Posterior cingulate gyrus (tissue), 11 donors: Measurements from ENCODE around the gene OR5T3.
"Not testable (repeated sequence)": the region's sequence is repeated elsewhere in the genome, so short reads cannot be mapped to it uniquely, and the experiment has no call there.

ENCODE experiments used
- DNase-seq, 10 donors: peaks; one replicate each; pipeline versions ENCODE4 v3.0.0 to v3.0.0-alpha.2; 2020 to 2021; ENCODE audit warnings: mixed read lengths in 3 of 10
- intact Hi-C: fragments of 100-400 bp; cut with DNase I; formaldehyde crosslinking; loops from one replicate; pipeline ENCODE4 v1.15.1; 2023

The OR5T3 gene

DNA sequence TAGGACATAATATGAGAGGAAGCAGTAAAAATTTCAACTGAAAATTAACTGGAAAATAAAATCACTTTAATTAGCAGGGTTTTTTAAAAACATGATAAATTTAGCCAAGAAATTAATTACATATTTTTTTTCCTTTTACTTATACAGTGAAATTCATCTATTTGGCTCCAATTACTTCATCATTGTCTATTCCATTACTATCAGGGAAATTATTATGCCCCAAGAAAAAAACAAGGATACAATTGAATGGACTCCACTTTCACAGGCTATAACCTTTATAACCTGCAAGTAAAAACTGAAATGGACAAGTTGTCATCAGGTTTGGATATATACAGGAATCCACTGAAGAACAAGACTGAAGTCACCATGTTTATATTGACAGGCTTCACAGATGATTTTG lies at the start of gene OR5T3:
OR5T3 (plus strand) TSS at position 301 of the 400 bp plus-strand sequence; CDS start at position 301, 0 bp downstream.
- no peak for DNase-seq
- intact Hi-C loops: no loop called here

DNA sequence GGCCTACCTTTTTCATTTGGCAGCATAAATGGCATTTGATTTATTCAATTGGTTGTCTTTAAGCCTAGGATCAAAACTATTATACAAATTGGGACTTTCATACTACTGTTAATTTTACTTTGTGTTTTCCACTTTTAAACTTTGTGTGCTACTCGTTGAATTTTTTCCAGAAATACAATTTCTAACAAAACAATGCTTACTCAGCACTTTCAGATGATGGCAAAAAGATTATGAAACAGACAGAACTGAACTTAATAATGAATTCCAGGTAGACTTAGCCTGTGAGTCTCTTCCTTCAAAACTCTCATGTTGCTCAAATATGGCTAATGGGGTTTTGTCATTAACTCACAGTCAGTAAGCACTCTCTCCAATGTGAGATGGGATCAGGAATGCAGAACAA lies 44.3 kb upstream of the OR5T3 start:
- DNase-seq: no peak
- intact Hi-C loops: no loop called here

DNA sequence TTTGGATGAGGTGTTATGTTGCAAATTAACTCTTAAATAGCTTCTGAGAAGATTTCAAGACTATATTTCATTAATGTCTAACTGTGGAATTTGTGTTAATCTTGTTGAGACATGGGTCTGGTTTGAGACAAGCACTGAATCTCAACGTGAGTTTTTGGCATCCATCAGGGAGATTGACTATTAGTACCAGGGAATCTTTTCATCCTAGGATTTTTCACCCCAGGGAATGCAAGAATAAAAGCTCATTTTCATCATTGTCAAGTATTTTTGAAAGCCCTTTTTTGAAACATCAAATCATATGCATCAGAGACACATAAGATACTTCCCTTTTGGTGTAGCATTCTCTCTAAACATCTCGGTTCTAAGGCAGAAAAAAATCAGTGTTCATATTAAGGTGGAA lies 37.5 kb upstream of the OR5T3 start:
- intact Hi-C loops: no loop called here
- DNase-seq: no peak

DNA sequence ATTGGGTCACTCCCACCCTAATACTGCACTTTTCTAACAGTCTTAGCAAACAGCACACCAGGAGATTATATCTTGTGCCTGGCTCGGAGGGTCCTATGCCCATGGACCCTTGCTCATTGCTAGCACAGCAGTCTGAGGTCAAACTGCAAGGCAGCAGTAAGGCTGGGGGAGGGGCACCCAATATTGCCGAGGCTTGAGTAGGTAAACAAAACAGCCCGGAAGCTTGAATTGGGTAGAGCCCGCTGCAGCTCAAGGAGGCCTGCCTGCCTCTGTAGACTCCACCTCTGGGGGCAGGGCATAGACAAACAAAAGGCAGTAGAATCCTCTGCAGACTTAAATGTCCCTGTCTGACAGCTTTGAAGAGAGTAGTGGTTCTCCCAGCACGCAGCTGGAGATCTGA lies 32.3 kb upstream of the OR5T3 start:
- DNase-seq, intact Hi-C loops: not testable (repeated sequence)

DNA sequence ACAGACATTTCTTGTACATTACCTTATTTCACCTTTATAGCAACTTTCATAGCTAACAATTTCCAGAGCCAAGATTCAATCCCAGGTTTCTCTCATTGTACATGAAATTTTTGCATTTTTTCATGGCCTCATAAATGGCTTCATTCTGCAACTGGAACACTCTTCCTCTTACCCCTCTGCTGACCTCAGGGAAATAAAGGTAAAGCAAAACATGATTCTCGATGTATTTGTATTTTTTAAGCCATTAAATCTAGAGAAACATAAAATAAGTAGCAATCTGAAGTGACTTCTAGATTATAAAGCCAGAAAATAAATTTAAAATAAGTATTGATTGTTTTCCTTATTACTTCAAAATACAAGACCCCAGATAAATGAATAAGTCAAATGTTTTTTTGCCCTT lies 17.9 kb upstream of the OR5T3 start, which contains the start of gene OR5T2:
OR5T2 (minus strand) TSS at position 101 of the 400 bp plus-strand sequence. CDS start 1,193 bp downstream, outside the sequence.
- intact Hi-C loops: no loop called here
- no peak for DNase-seq

DNA sequence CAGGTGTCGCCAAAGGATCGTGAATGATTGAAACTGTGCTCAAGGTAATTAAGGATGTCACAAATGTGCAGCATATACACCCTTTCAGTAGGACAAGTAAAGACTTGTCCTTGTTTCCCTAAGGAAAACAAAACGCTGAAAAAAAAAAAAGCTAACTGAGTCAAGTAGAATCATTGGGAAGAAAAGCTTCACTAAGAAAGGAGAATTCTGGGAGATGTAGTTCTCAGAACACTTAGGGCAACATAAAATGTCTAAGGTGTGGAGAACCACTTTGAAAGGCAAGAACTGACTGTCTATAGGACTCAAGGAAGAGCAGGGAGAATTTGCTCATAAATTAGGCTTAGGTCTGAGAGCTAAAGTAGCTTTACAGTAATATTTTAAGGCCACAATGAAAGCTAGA lies 19.0 kb downstream of the OR5T3 start:
- no peak for DNase-seq
- intact Hi-C loops: no loop called here

DNA sequence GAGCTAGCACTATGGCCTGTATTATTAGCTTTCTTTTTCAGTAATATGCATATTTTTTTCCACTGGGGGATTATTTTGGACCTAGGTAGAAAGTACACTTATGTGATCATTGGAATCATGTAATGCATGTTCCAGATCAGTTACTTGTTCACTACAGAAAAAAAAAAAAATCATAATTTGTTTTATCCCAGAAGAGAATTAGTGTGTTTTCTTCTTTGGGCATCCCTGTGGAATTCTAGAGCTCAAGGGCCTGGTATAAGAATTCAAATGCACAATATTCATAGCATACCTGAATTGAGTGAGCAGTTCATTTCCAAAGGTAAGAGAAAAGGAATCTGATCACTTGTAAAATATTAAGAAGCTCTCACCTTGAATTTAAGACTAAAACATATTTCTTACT lies 21.8 kb downstream of the OR5T3 start, which contains the start of gene OR5T1:
OR5T1 (plus strand) TSS at position 301 of the 400 bp plus-strand sequence. CDS start 1,485 bp downstream, outside the sequence.
- intact Hi-C loops: no loop called here
- DNase-seq: no peak

DNA sequence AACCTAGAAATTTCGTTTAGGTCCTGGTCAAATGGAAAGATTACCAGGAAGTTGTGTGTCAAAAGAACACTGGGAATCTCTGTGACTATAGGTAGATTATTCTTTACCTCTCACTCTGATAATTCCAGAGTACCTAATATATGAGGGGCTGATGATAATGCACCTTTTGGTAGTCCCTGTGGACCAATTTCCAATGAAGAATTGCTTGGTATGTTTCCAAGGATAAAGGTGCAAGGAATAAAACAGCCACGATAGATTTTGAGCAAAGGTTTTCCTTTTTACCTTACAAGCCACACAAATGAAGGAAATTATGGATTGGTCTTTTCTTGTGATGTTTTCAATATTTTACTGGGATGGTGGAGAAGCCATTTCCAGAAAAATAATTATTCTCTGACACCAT lies 40.1 kb downstream of the OR5T3 start, which contains the start of gene OR8H1:
OR8H1 (minus strand) TSS at position 101 of the 400 bp plus-strand sequence. CDS start 1,192 bp downstream, outside the sequence.
- DNase-seq: no peak
- intact Hi-C loops: no loop called here

DNA sequence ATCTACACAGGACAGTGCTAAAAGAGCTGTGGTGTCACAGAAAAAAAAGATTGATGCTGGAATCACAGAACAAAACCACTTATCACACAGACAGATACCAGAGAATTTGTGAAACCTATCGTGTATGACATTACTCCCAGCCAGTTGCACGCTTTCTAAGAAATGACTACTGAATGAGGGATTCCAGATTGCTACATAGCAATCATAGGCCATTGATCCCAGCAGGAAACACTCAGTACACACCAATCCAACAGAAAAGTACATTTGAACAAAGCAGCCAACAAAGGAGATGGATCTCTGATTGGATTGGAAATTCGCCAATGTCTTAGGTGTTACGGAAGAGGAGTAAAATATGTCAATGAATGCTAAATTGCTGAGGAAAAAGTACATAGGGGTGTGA lies 44.8 kb downstream of the OR5T3 start:
- intact Hi-C loops: no loop called here
- DNase-seq: no peak
